Smooth muscle cell (in vitro differentiated cells): ENCODE results near the gene STOM. TPM values are rescaled to one million over a fixed set of nuclear protein-coding genes. Genes with fewer than 3 reads are reported as not detected.

Experiments used
- DNase-seq: peaks from one replicate; lab custom pipeline; 2025; ENCODE audit not compliant: unreplicated experiment; lab: John Stamatoyannopoulos, UW
- H2AFZ ChIP-seq: fragments of 200-600 bp; sonication (generic); 2 replicates; pipeline ENCODE4 v1.6.0; 2016; ENCODE audit warnings: antibody characterized with exemption, low read depth, mild to moderate bottlenecking
- H3F3A ChIP-seq: fragments of 200-600 bp; sonication (generic); 2 replicates; pipeline ENCODE4 v1.6.0; 2017; ENCODE audit warnings: antibody characterized with exemption, low read depth
- H3K27ac ChIP-seq: fragments of 200-600 bp; sonication (generic); 2 replicates; pipeline ENCODE4 v1.5.1; 2016; ENCODE audit warnings: low read depth, mild to moderate bottlenecking
- H3K27me3 ChIP-seq: fragments of 200-600 bp; sonication (generic); 2 replicates; pipeline ENCODE4 v1.6.1; 2016; ENCODE audit warnings: low read depth, mild to moderate bottlenecking
- H3K36me3 ChIP-seq: fragments of 200-600 bp; sonication (generic); 2 replicates; pipeline ENCODE4 v1.5.1; 2016; ENCODE audit warnings: low read depth
- H3K4me1 ChIP-seq: fragments of 200-600 bp; sonication (generic); 2 replicates; pipeline ENCODE4 v1.5.1; 2016; ENCODE audit warnings: low read depth
- H3K4me2 ChIP-seq: fragments of 200-600 bp; sonication (generic); 2 replicates; pipeline ENCODE4 v1.6.0; 2016; ENCODE audit warnings: mild to moderate bottlenecking
- H3K4me3 ChIP-seq: fragments of 200-600 bp; sonication (generic); 2 replicates; pipeline ENCODE4 v1.5.1; 2016; ENCODE audit warnings: mild to moderate bottlenecking
- H3K79me2 ChIP-seq: fragments of 200-600 bp; sonication (generic); 2 replicates; pipeline ENCODE4 v1.6.0; 2016; ENCODE audit warnings: low read depth, mild to moderate bottlenecking
- H3K9ac ChIP-seq: fragments of 200-600 bp; sonication (generic); 2 replicates; pipeline ENCODE4 v1.6.0; 2016; ENCODE audit warnings: low read depth
- H3K9me3 ChIP-seq: fragments of 200-600 bp; sonication (generic); replicated peaks from 2 replicates; pipeline ENCODE4 v1.5.1; 2016; ENCODE audit warnings: low read depth
- H4K20me1 ChIP-seq: fragments of 200-600 bp; sonication (generic); 2 replicates; pipeline ENCODE4 v1.6.0; 2016; ENCODE audit warnings: low read depth
- CTCF ChIP-seq: fragments of 200-600 bp; sonication (generic); IDR thresholded peaks from 2 replicates; pipeline ENCODE4 v1.5.1; 2017; ENCODE audit warnings: borderline replicate concordance, mild to moderate bottlenecking, antibody characterized with exemption; ENCODE audit not compliant: insufficient read depth, poor library complexity, severe bottlenecking
- WGBS: methylation state at CpG from one replicate; pipeline ENCODE4 v1.1.7; 2016; ENCODE audit warnings: low lambda C conversion rate; 5-methylcytosine and 5-hydroxymethylcytosine counted together
- polyA plus RNA-seq: library from polyadenylated mRNA; unstranded; fragments of >200 nt; fragmentation: Nextera tagmentation; extraction: Ambion mirVana; gene quantifications from 2 replicates; pipeline ENCODE4 v1.2.1, GENCODE V29; 2016
- total RNA-seq: library from RNA; depleted of rRNA; stranded (reverse); fragments of >200 nt; gene quantifications from 2 replicates; pipeline ENCODE4 v1.2.3, GENCODE V29; 2014

Gene STOM
- total and polyA plus RNA-seq, 2 experiments from 2014 or later, result 105 to 187 TPM

GRCh38 chr9:121376214-121376830, 6.3 kb upstream of the STOM start:
- Histone ChIP-seq H2AFZ (no peak overlapping the region), H3K4me1 (peaks cover 8% of the 10 kb centered on the region), H3K4me2 (no peak overlapping the region), H3K27ac (no peak overlapping the region), H3K79me2 (no peaks in the 10 kb centered on the region), H3K27me3 (no peaks in the 10 kb centered on the region), H3K9me3 (no peaks in the 10 kb centered on the region), H4K20me1 (no peaks in the 10 kb centered on the region), H3K36me3 (no peaks in the 10 kb centered on the region), H3K4me3 (no peak overlapping the region), H3F3A (peaks cover 23% of the 10 kb centered on the region), H3K9ac (no peak overlapping the region)
- WGBS, result 90% methylated on average over 4 of the region's 4 CpGs
- peak; percentile 42 for TF ChIP-seq CTCF
- DNase-seq, result no peak

GRCh38 chr9:121373011-121373729, 3.1 kb upstream of the STOM start:
- H4K20me1 ChIP-seq, result peaks cover 8% of the 10 kb centered on the region
- WGBS, result 6% methylated on average over 5 of the region's 5 CpGs
- no peak for TF ChIP-seq CTCF
- H3K27me3 ChIP-seq, result no peaks in the 10 kb centered on the region
- H3K36me3 ChIP-seq, result no peaks in the 10 kb centered on the region
- peak overlapping the region; percentile 69 for H3K4me2 ChIP-seq
- H2AFZ ChIP-seq, result no peak overlapping the region
- H3K4me3 ChIP-seq, result peak overlapping the region; percentile 10
- no peak overlapping the region for H3K9ac ChIP-seq
- H3K4me1 ChIP-seq, result peaks cover 17% of the 10 kb centered on the region
- no peak for DNase-seq
- H3K27ac ChIP-seq, result peak overlapping the region; percentile 72
- H3K9me3 ChIP-seq, result no peaks in the 10 kb centered on the region
- H3F3A ChIP-seq, result peaks cover 35% of the 10 kb centered on the region
- peaks cover 18% of the 10 kb centered on the region for H3K79me2 ChIP-seq

- peaks cover 8% of the 10 kb centered on the region for H4K20me1 ChIP-seq
- 86% methylated on average over 6 of the region's 6 CpGs for WGBS
- H3K27ac ChIP-seq, result peak overlapping the region; percentile 72
- no peak overlapping the region for H2AFZ ChIP-seq
- no peaks in the 10 kb centered on the region for H3K9me3 ChIP-seq
- H3K27me3 ChIP-seq, result no peaks in the 10 kb centered on the region
- no peak for TF ChIP-seq CTCF
- peaks cover 24% of the 10 kb centered on the region for H3K4me1 ChIP-seq
- H3K4me3 ChIP-seq, result no peak overlapping the region
- no peaks in the 10 kb centered on the region for H3K36me3 ChIP-seq
- peak overlapping the region; percentile 69 for H3K4me2 ChIP-seq
- H3K9ac ChIP-seq, result no peak overlapping the region
- DNase-seq, result no peak
- H3F3A ChIP-seq, result peaks cover 43% of the 10 kb centered on the region
- peaks cover 25% of the 10 kb centered on the region for H3K79me2 ChIP-seq
Observed at GRCh38 chr9:121372239-121373010, 2.4 kb upstream of the STOM start.
